ENCODE results near the gene SMARCAL1. TPM values are rescaled to one million over a fixed set of nuclear protein-coding genes. Genes with fewer than 3 reads are reported as not detected.

Gene SMARCAL1
- total and polyA plus RNA-seq, 2 of the 13 experiments (the other 11 are each of a cell fraction or from before 2014, with no cell fraction given), result 12.7 to 21.3 TPM

GRCh38 chr2:216502381-216503158 lies 90.3 kb downstream of the SMARCAL1 start (continued):
- TF ChIP-seq PAF1 (CRISPR knock-in tag; IDR thresholded peaks at IDR 0.05) (0 out of 2 replicates have a peak, but pooled peaks have one; percentile 9), BRD4 (CRISPR knock-in tag; IDR thresholded peaks at IDR 0.05) (no peak), ZNF317 (CRISPR knock-in tag; IDR thresholded peaks at IDR 0.05) (no peak), GATAD1 (CRISPR knock-in tag; IDR thresholded peaks at IDR 0.05) (no peak), ZMYM4 (CRISPR knock-in tag; IDR thresholded peaks at IDR 0.05) (no peak), ZNF3 (CRISPR knock-in tag; IDR thresholded peaks at IDR 0.05) (no peak), TAF1 (CRISPR knock-in tag; IDR thresholded peaks at IDR 0.05) (no peak), ZNF547 (CRISPR knock-in tag; IDR thresholded peaks at IDR 0.05) (0 out of 2 replicates have a peak, but pooled peaks have one; percentile 11), TERF1 (CRISPR knock-in tag; IDR thresholded peaks at IDR 0.05) (no peak), ZNF512 (CRISPR knock-in tag; IDR thresholded peaks at IDR 0.05) (no peak), SP140L (CRISPR knock-in tag; IDR thresholded peaks at IDR 0.05; ENCODE audit: borderline replicate concordance) (no peak), ZFP36L2 (CRISPR knock-in tag; IDR thresholded peaks at IDR 0.05) (no peak), RFX1 (IDR thresholded peaks at IDR 0.05) (no peak), GFI1 (CRISPR knock-in tag; IDR thresholded peaks at IDR 0.05; ENCODE audit: borderline replicate concordance) (0 out of 2 replicates have a peak, but pooled peaks have one; percentile 16), HDAC1 (CRISPR knock-in tag; IDR thresholded peaks at IDR 0.05) (no peak), MATR3 (CRISPR knock-in tag; IDR thresholded peaks at IDR 0.05) (no peak), ZNF660 (CRISPR knock-in tag; IDR thresholded peaks at IDR 0.05; ENCODE audit: borderline replicate concordance, low read depth) (no peak), ZNF124 (CRISPR knock-in tag; IDR thresholded peaks at IDR 0.05) (no peak), RXRB (CRISPR knock-in tag; IDR thresholded peaks at IDR 0.05; ENCODE audit: borderline replicate concordance) (no peak), HMGA1 (CRISPR knock-in tag; conservative IDR thresholded peaks at IDR 0.05) (no peak), ZNF468 (CRISPR knock-in tag; IDR thresholded peaks at IDR 0.05) (no peak)
- TF ChIP-seq, protein P1, sequence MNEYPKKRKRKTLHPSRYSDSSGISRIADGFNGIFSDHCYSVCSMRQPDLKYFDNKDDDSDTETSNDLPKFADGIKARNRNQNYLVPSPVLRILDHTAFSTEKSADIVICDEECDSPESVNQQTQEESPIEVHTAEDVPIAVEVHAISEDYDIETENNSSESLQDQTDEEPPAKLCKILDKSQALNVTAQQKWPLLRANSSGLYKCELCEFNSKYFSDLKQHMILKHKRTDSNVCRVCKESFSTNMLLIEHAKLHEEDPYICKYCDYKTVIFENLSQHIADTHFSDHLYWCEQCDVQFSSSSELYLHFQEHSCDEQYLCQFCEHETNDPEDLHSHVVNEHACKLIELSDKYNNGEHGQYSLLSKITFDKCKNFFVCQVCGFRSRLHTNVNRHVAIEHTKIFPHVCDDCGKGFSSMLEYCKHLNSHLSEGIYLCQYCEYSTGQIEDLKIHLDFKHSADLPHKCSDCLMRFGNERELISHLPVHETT (CRISPR knock-in tag; conservative IDR thresholded peaks at IDR 0.05), result no peak
- TF ChIP-seq, protein P2, sequence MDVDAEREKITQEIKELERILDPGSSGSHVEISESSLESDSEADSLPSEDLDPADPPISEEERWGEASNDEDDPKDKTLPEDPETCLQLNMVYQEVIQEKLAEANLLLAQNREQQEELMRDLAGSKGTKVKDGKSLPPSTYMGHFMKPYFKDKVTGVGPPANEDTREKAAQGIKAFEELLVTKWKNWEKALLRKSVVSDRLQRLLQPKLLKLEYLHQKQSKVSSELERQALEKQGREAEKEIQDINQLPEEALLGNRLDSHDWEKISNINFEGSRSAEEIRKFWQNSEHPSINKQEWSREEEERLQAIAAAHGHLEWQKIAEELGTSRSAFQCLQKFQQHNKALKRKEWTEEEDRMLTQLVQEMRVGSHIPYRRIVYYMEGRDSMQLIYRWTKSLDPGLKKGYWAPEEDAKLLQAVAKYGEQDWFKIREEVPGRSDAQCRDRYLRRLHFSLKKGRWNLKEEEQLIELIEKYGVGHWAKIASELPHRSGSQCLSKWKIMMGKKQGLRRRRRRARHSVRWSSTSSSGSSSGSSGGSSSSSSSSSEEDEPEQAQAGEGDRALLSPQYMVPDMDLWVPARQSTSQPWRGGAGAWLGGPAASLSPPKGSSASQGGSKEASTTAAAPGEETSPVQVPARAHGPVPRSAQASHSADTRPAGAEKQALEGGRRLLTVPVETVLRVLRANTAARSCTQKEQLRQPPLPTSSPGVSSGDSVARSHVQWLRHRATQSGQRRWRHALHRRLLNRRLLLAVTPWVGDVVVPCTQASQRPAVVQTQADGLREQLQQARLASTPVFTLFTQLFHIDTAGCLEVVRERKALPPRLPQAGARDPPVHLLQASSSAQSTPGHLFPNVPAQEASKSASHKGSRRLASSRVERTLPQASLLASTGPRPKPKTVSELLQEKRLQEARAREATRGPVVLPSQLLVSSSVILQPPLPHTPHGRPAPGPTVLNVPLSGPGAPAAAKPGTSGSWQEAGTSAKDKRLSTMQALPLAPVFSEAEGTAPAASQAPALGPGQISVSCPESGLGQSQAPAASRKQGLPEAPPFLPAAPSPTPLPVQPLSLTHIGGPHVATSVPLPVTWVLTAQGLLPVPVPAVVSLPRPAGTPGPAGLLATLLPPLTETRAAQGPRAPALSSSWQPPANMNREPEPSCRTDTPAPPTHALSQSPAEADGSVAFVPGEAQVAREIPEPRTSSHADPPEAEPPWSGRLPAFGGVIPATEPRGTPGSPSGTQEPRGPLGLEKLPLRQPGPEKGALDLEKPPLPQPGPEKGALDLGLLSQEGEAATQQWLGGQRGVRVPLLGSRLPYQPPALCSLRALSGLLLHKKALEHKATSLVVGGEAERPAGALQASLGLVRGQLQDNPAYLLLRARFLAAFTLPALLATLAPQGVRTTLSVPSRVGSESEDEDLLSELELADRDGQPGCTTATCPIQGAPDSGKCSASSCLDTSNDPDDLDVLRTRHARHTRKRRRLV (CRISPR knock-in tag; IDR thresholded peaks at IDR 0.05), result 0 out of 2 replicates have a peak, but pooled peaks have one; percentile 46
